Upper lobe of right lung (tissue), 1 donor: Measurements from ENCODE around the gene ARID1B. TPM values are rescaled to one million over a fixed set of nuclear protein-coding genes. Genes with fewer than 3 reads are reported as not detected.

Experiments used
- ATAC-seq: fragments of 200-7000 bp; cut with Tn5 transposase; one replicate; pipeline ENCODE4 v1.9.1; 2020; ENCODE audit warnings: mild to moderate bottlenecking, moderate library complexity
- DNase-seq: peaks from one replicate; pipeline ENCODE4 v3.0.0-alpha.2; 2020
- H3K27ac ChIP-seq: fragments of 200-600 bp; one replicate; pipeline ENCODE4 v1.8.0; 2022
- H3K27me3 ChIP-seq: fragments of 200-600 bp; one replicate; pipeline ENCODE4 v1.8.0; 2022; ENCODE audit warnings: mild to moderate bottlenecking
- H3K36me3 ChIP-seq: fragments of 200-600 bp; one replicate; pipeline ENCODE4 v1.8.0; 2022
- H3K4me1 ChIP-seq: fragments of 200-600 bp; one replicate; pipeline ENCODE4 v1.8.0; 2022
- H3K4me3 ChIP-seq: fragments of 200-600 bp; one replicate; pipeline ENCODE4 v1.8.0; 2022; ENCODE audit warnings: mild to moderate bottlenecking
- H3K9me3 ChIP-seq: fragments of 200-600 bp; one replicate; pipeline ENCODE4 v1.8.0; 2022
- CTCF ChIP-seq: fragments of 200-600 bp; IDR thresholded peaks from one replicate; pipeline ENCODE4 v1.8.0; 2022; ENCODE audit warnings: antibody characterized with exemption
- intact Hi-C: fragments of 100-400 bp; cut with DNase I; formaldehyde crosslinking; loops from one replicate; pipeline ENCODE4 v1.11.0; 2022
- total RNA-seq: library from RNA; stranded (reverse); fragmentation: NEBNext Ultra II Directional; extraction: Animal tissue kit (Norgen Biotek cat#: 25700); gene quantifications from one replicate; pipeline ENCODE4 v1.2.1, GENCODE V29; 2021
- donor health status: DM: no; HTN: yes; CAD: no; lungs with severe emphysema.

ARID1B gene
- total RNA-seq, 1 donor from 2014 or later, result 80.4 TPM

GRCh38 chr6:156918647-156919046 lies 141.5 kb downstream of the ARID1B start:
- no peak for DNase-seq
- Histone ChIP-seq H3K4me3 (no peak overlapping the region), H3K9me3 (no peaks in the 10 kb centered on the region), H3K27ac (no peak overlapping the region), H3K36me3 (no peaks in the 10 kb centered on the region), H3K27me3 (no peaks in the 10 kb centered on the region), H3K4me1 (no peaks in the 10 kb centered on the region)
- TF ChIP-seq CTCF, result no peak
- ATAC-seq, result no peak
- intact Hi-C loops, result no loop called here

GRCh38 chr6:156919370-156919769 lies 142.2 kb downstream of the ARID1B start:
- no peaks in the 10 kb centered on the region for H3K9me3 ChIP-seq
- DNase-seq, result no peak
- no peaks in the 10 kb centered on the region for H3K36me3 ChIP-seq
- no peak for TF ChIP-seq CTCF
- no peak overlapping the region for H3K27ac ChIP-seq
- no peak for ATAC-seq
- H3K27me3 ChIP-seq, result no peaks in the 10 kb centered on the region
- intact Hi-C loops, result no loop called here
- no peaks in the 10 kb centered on the region for H3K4me1 ChIP-seq
- no peak overlapping the region for H3K4me3 ChIP-seq

GRCh38 chr6:156919814-156920369 lies 142.7 kb downstream of the ARID1B start:
- no peaks in the 10 kb centered on the region for H3K36me3 ChIP-seq
- intact Hi-C loops, result no loop called here
- H3K27ac ChIP-seq, result no peak overlapping the region
- no peaks in the 10 kb centered on the region for H3K4me1 ChIP-seq
- H3K4me3 ChIP-seq, result no peak overlapping the region
- no peak for ATAC-seq
- no peaks in the 10 kb centered on the region for H3K9me3 ChIP-seq
- no peak for DNase-seq
- no peaks in the 10 kb centered on the region for H3K27me3 ChIP-seq
- no peak for TF ChIP-seq CTCF

- H3K36me3 ChIP-seq, result no peaks in the 10 kb centered on the region
- intact Hi-C loops, result no loop called here
- no peak overlapping the region for H3K4me3 ChIP-seq
- H3K27me3 ChIP-seq, result no peaks in the 10 kb centered on the region
- no peak for TF ChIP-seq CTCF
- no peak overlapping the region for H3K27ac ChIP-seq
- peaks cover 16% of the 10 kb centered on the region for H3K4me1 ChIP-seq
- DNase-seq, result no peak
- H3K9me3 ChIP-seq, result no peaks in the 10 kb centered on the region
- no peak for ATAC-seq
Observed at GRCh38 chr6:156924246-156924645, 147.1 kb downstream of the ARID1B start.

- no peaks in the 10 kb centered on the region for H3K9me3 ChIP-seq
- H3K4me1 ChIP-seq, result peaks cover 16% of the 10 kb centered on the region
- intact Hi-C loops, result no loop called here
- TF ChIP-seq CTCF, result no peak
- no peak overlapping the region for H3K27ac ChIP-seq
- DNase-seq (no peak), ATAC-seq (no peak)
- no peak overlapping the region for H3K4me3 ChIP-seq
- no peaks in the 10 kb centered on the region for H3K27me3 ChIP-seq
- H3K36me3 ChIP-seq, result no peaks in the 10 kb centered on the region
Observed at GRCh38 chr6:156925026-156925425, 147.8 kb downstream of the ARID1B start.
